A673 (cell line): ENCODE data around the gene PDGFRB.

Experiments used
- EZH2 ChIP-seq: fragments of 200-600 bp; sonication (generic); IDR thresholded peaks from 2 replicates; pipeline ENCODE4 v1.6.1; 2017; ENCODE audit warnings: borderline replicate concordance, low read depth, mild to moderate bottlenecking, mixed read lengths, antibody characterized with exemption, low read length; ENCODE audit not compliant: poor library complexity, severe bottlenecking
- TF ChIP-seq, protein P1 (sequence below): fragments of 300-800, 200-600 bp; sonication (generic); conservative IDR thresholded peaks from 2 replicates; pipeline ENCODE4 v1.5.1; 2017; ENCODE audit warnings: low read depth, mild to moderate bottlenecking, antibody characterized with exemption, low read length, moderate library complexity, mixed read lengths

DNA sequence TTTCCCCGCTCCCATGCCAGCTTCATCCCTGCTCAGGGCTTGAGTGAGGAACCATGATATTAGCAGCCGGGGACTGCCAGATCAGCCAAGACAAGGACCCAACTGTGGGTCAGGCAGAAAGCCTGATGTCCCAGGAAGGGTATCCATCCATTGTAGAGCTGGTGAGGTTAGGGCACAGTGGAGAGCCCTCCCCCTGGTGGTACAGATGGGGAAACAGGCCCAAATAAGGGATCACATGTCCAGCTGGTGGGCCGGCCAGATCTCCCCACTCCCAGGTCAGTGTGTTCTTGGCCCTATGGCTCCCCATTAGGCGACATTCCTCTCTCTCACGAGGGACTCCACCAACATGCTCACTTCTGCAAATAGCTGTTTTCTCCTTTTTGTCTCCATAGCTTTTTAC is 19.9 kb upstream of the PDGFRB start:
- TF ChIP-seq EZH2: no peak
- TF ChIP-seq, protein P1, sequence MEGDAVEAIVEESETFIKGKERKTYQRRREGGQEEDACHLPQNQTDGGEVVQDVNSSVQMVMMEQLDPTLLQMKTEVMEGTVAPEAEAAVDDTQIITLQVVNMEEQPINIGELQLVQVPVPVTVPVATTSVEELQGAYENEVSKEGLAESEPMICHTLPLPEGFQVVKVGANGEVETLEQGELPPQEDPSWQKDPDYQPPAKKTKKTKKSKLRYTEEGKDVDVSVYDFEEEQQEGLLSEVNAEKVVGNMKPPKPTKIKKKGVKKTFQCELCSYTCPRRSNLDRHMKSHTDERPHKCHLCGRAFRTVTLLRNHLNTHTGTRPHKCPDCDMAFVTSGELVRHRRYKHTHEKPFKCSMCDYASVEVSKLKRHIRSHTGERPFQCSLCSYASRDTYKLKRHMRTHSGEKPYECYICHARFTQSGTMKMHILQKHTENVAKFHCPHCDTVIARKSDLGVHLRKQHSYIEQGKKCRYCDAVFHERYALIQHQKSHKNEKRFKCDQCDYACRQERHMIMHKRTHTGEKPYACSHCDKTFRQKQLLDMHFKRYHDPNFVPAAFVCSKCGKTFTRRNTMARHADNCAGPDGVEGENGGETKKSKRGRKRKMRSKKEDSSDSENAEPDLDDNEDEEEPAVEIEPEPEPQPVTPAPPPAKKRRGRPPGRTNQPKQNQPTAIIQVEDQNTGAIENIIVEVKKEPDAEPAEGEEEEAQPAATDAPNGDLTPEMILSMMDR: peak; percentile 66
